WTC11 (cell line): ENCODE measurements around the gene NLGN4X. TPM values are rescaled to one million over a fixed set of nuclear protein-coding genes. Genes with fewer than 3 reads are reported as not detected.

ENCODE experiments used
- ATAC-seq: fragments of 200-7000 bp; cut with Tn5 transposase; 2 replicates; pipeline ENCODE4 v1.10.0; 2021; ENCODE audit warnings: mild to moderate bottlenecking, moderate library complexity
- CTCF ChIA-PET: fragments of 300-600 bp; sonication (Branson Sonifier 250); formaldehyde crosslinking; loops from one replicate; lab custom pipeline; 2021; ENCODE audit warnings: antibody characterized with exemption; lab: Charles Lee
- POLR2A ChIA-PET: fragments of 350-600 bp; sonication (Branson Sonifier 250); formaldehyde crosslinking; loops from one replicate; lab custom pipeline; 2021; ENCODE audit warnings: antibody characterized with exemption; lab: Charles Lee
- DNase-seq: peaks from one replicate; pipeline ENCODE4 v3.0.0; 2021; ENCODE audit warnings: low spot score
- H3K27ac Mint-ChIP-seq: 2 replicates; pipeline ENCODE4 v1.8.0; 2021; ENCODE audit warnings: mixed read lengths
- H3K27me3 Mint-ChIP-seq: 2 replicates; pipeline ENCODE4 v1.8.0; 2021; ENCODE audit warnings: low read depth, mild to moderate bottlenecking, moderate library complexity, mixed read lengths
- H3K36me3 Mint-ChIP-seq: 2 replicates; pipeline ENCODE4 v1.8.0; 2021; ENCODE audit warnings: mixed read lengths
- H3K4me1 Mint-ChIP-seq: 2 replicates; pipeline ENCODE4 v1.8.0; 2022; ENCODE audit warnings: mixed read lengths
- H3K4me3 Mint-ChIP-seq: 2 replicates; pipeline ENCODE4 v1.8.0; 2021; ENCODE audit warnings: mild to moderate bottlenecking, moderate library complexity, mixed read lengths
- H3K9me3 Mint-ChIP-seq: 2 replicates; pipeline ENCODE4 v1.8.0; 2021; ENCODE audit warnings: mixed read lengths
- AFF4 ChIP-seq: sonication (generic); formaldehyde crosslinking; IDR thresholded peaks from 2 replicates; pipeline ENCODE4 v1.8.1; 2023; ENCODE audit warnings: mild to moderate bottlenecking, missing genetic modification reagents, borderline replicate concordance
- CBFB ChIP-seq: sonication (generic); formaldehyde crosslinking; IDR thresholded peaks from 2 replicates; pipeline ENCODE4 v1.8.1; 2022; ENCODE audit warnings: mild to moderate bottlenecking, low read depth, missing genetic modification reagents
- E2F4 ChIP-seq: sonication (generic); formaldehyde crosslinking; IDR thresholded peaks from 2 replicates; pipeline ENCODE4 v1.8.1; 2022; ENCODE audit warnings: low read depth, mild to moderate bottlenecking, moderate library complexity, missing genetic modification reagents, borderline replicate concordance
- ERG ChIP-seq: fragments of 250-450 bp; sonication (Bioruptor Pico); IDR thresholded peaks from 2 replicates; pipeline ENCODE4 v1.8.0; 2021; ENCODE audit warnings: mild to moderate bottlenecking
- GRHL2 ChIP-seq: fragments of 250-450 bp; sonication (Bioruptor Pico); IDR thresholded peaks from 2 replicates; pipeline ENCODE4 v1.8.0; 2022; ENCODE audit warnings: mild to moderate bottlenecking, moderate library complexity; ENCODE audit not compliant: insufficient replicate concordance, severe bottlenecking
- IRF1 ChIP-seq: sonication (generic); formaldehyde crosslinking; IDR thresholded peaks from 2 replicates; pipeline ENCODE4 v1.8.0; 2023; ENCODE audit warnings: missing genetic modification reagents
- JUN ChIP-seq: sonication (generic); formaldehyde crosslinking; IDR thresholded peaks from 2 replicates; pipeline ENCODE4 v1.8.0; 2023; ENCODE audit warnings: mild to moderate bottlenecking, missing genetic modification reagents
- MLX ChIP-seq: sonication (generic); formaldehyde crosslinking; IDR thresholded peaks from 2 replicates; pipeline ENCODE4 v1.8.1; 2023; ENCODE audit warnings: mild to moderate bottlenecking, missing genetic modification reagents, moderate library complexity
- MXD4 ChIP-seq: fragments of 250-450 bp; sonication (Bioruptor Pico); IDR thresholded peaks from 2 replicates; pipeline ENCODE4 v1.8.0; 2021; ENCODE audit warnings: mild to moderate bottlenecking, moderate library complexity, borderline replicate concordance
- NFE2L1 ChIP-seq: sonication (generic); formaldehyde crosslinking; IDR thresholded peaks from 2 replicates; pipeline ENCODE4 v1.8.1; 2023; ENCODE audit warnings: missing genetic modification reagents
- NFYB ChIP-seq: sonication (generic); formaldehyde crosslinking; conservative IDR thresholded peaks from 2 replicates; pipeline ENCODE4 v1.8.0; 2022; ENCODE audit warnings: low read depth, missing genetic modification reagents
- NR1H2 ChIP-seq: sonication (generic); formaldehyde crosslinking; IDR thresholded peaks from 2 replicates; pipeline ENCODE4 v1.9.0; 2021; ENCODE audit warnings: mild to moderate bottlenecking, moderate library complexity, missing genetic modification reagents
- NR2C2 ChIP-seq: sonication (generic); formaldehyde crosslinking; IDR thresholded peaks from 2 replicates; pipeline ENCODE4 v1.8.0; 2022; ENCODE audit warnings: mild to moderate bottlenecking, missing genetic modification reagents
- SMAD3 ChIP-seq: sonication (generic); formaldehyde crosslinking; IDR thresholded peaks from 2 replicates; pipeline ENCODE4 v1.8.0; 2022; ENCODE audit warnings: missing genetic modification reagents, mild to moderate bottlenecking, borderline replicate concordance
- SOX15 ChIP-seq: fragments of 250-450 bp; sonication (Bioruptor Pico); IDR thresholded peaks from 2 replicates; pipeline ENCODE4 v1.9.0; 2021; ENCODE audit warnings: mild to moderate bottlenecking
- TEAD1 ChIP-seq: sonication (generic); formaldehyde crosslinking; IDR thresholded peaks from 2 replicates; pipeline ENCODE4 v1.8.0; 2022; ENCODE audit warnings: mild to moderate bottlenecking, missing genetic modification reagents
- TP53 ChIP-seq: sonication (generic); formaldehyde crosslinking; IDR thresholded peaks from 2 replicates; pipeline ENCODE4 v1.8.1; 2023; ENCODE audit warnings: mild to moderate bottlenecking, missing genetic modification reagents
- USF1 ChIP-seq: sonication (generic); formaldehyde crosslinking; IDR thresholded peaks from 2 replicates; pipeline ENCODE4 v1.8.0; 2022; ENCODE audit warnings: mild to moderate bottlenecking, missing genetic modification reagents
- ZBTB21 ChIP-seq: sonication (generic); formaldehyde crosslinking; IDR thresholded peaks from 2 replicates; pipeline ENCODE4 v1.8.1; 2023; ENCODE audit warnings: mild to moderate bottlenecking, missing genetic modification reagents, borderline replicate concordance
- ZBTB43 ChIP-seq: sonication (generic); formaldehyde crosslinking; IDR thresholded peaks from 2 replicates; pipeline ENCODE4 v1.8.1; 2023; ENCODE audit warnings: mild to moderate bottlenecking, missing genetic modification reagents
- ZNF281 ChIP-seq: sonication (generic); formaldehyde crosslinking; IDR thresholded peaks from 2 replicates; pipeline ENCODE4 v1.8.0; 2023; ENCODE audit warnings: mild to moderate bottlenecking, missing genetic modification reagents
- ZNF416 ChIP-seq: fragments of 250-450 bp; sonication (Bioruptor Pico); IDR thresholded peaks from 2 replicates; pipeline ENCODE4 v1.9.0; 2021; ENCODE audit warnings: mild to moderate bottlenecking, inconsistent platforms
- ZNF423 ChIP-seq: fragments of 250-450 bp; sonication (Bioruptor Pico); IDR thresholded peaks from 2 replicates; pipeline ENCODE4 v2.1.2; 2022; ENCODE audit warnings: mild to moderate bottlenecking, moderate library complexity
- total RNA-seq: library from RNA; stranded (reverse); gene quantifications from 3 replicates; pipeline ENCODE4 v1.2.3, GENCODE V29; 2021

The NLGN4X gene
- total RNA-seq, 1 experiment from 2014 or later, result 53.8 TPM

- no peak for TF ChIP-seq GRHL2
- TF ChIP-seq MXD4 (CRISPR knock-in tag), result no peak
- no peak for TF ChIP-seq AFF4 (CRISPR knock-in tag)
- TF ChIP-seq E2F4 (CRISPR knock-in tag), result no peak
- no peak for TF ChIP-seq ZNF281 (CRISPR knock-in tag)
- no peak for TF ChIP-seq SMAD3 (CRISPR knock-in tag)
- no peak for TF ChIP-seq ZNF423 (CRISPR knock-in tag)
- TF ChIP-seq CBFB, result no peak
- TF ChIP-seq NR2C2 (CRISPR knock-in tag), result no peak
- no peak for TF ChIP-seq TP53 (CRISPR knock-in tag)
- TF ChIP-seq USF1, result no peak
- no peak for TF ChIP-seq ZBTB43 (CRISPR knock-in tag)
These were observed 252.3 kb downstream of the NLGN4X start (continued) for GRCh38 chrX:5976332-5976731.

GRCh38 chrX:5971300-5971699, 257.4 kb downstream of the NLGN4X start:
- no peak overlapping the region for H3K4me3 Mint-ChIP-seq
- 0 out of 2 replicates have a peak, but pooled peaks cover 3% of the 10 kb centered on the region for H3K4me1 Mint-ChIP-seq
- H3K9me3 Mint-ChIP-seq, result peaks cover 5% of the 10 kb centered on the region; the same call in 1 of the 2 replicates
- ATAC-seq (no peak), DNase-seq (no peak)
- ChIA-PET CTCF (no interaction called here), POLR2A (no interaction called here)
- no peaks in the 10 kb centered on the region for H3K36me3 Mint-ChIP-seq
- no peaks in the 10 kb centered on the region for H3K27me3 Mint-ChIP-seq
- TF ChIP-seq ZNF416, result no peak
- no peak for TF ChIP-seq SOX15 (CRISPR knock-in tag)
- TF ChIP-seq ZNF423 (CRISPR knock-in tag), result no peak
- TF ChIP-seq MLX (CRISPR knock-in tag), result no peak
- TF ChIP-seq TP53 (CRISPR knock-in tag), result no peak
- no peak for TF ChIP-seq JUN (CRISPR knock-in tag)
- no peak for TF ChIP-seq NFYB (CRISPR knock-in tag)
- TF ChIP-seq IRF1 (CRISPR knock-in tag), result no peak
- no peak for TF ChIP-seq TEAD1
- TF ChIP-seq NFE2L1 (CRISPR knock-in tag), result no peak
- TF ChIP-seq NR1H2 (CRISPR knock-in tag), result no peak
- no peak for TF ChIP-seq ERG (CRISPR knock-in tag)
- no peak for TF ChIP-seq ZBTB21 (CRISPR knock-in tag)
- no peak overlapping the region for H3K27ac Mint-ChIP-seq
